Right lobe of liver (tissue), 4 donors: Measurements from ENCODE around the gene EOLA2.
"Not testable (repeated sequence)": the region's sequence is repeated elsewhere in the genome, so short reads cannot be mapped to it uniquely, and the experiment has no call there.

ENCODE experiments used
- CTCF ChIP-seq, 4 donors: fragments of 200-600 bp in 3 of 4; fragments of 450-650 bp in 1 of 4; IDR thresholded peaks; one replicate each; pipeline versions ENCODE4 v1.5.1 to v1.8.0; 2016 to 2022; ENCODE audit warnings: antibody characterized with exemption in 4 of 4, mild to moderate bottlenecking in 2 of 4
- POLR2A ChIP-seq: fragments of 450-650 bp; IDR thresholded peaks from one replicate; pipeline ENCODE4 v1.6.1; 2017; ENCODE audit warnings: antibody characterized with exemption, mild to moderate bottlenecking
- donor health status: DM: no; HTN: no; CAD: no.
- donor health status: DM: no; HTN: no; CAD: no.
- donor health status: DM: no; HTN: yes; CAD: no.

GRCh38 chrX:149946932-149947331, 8.6 kb upstream of the EOLA2 start:
- not testable (repeated sequence) for TF ChIP-seq CTCF (IDR thresholded peaks at IDR 0.05); POLR2A
